Coronary artery (tissue), 2 donors: ENCODE measurements around the gene CAMSAP1.

ENCODE experiments used
- DNase-seq: peaks from one replicate; pipeline ENCODE4 v3.0.0-alpha.2; 2017; ENCODE audit warnings: low spot score
- H3K27ac ChIP-seq, 2 donors: fragments of 200-600 bp; sonication (generic); one replicate each; pipeline ENCODE4 v1.5.1; 2016 to 2019
- H3K4me3 ChIP-seq: fragments of 200-600 bp; sonication (generic); 2 replicates; pipeline ENCODE4 v1.5.1; 2016; ENCODE audit warnings: mild to moderate bottlenecking, moderate library complexity
- CTCF ChIP-seq: fragments of 200-600 bp; sonication (generic); IDR thresholded peaks from one replicate; pipeline ENCODE4 v1.5.1; 2019; ENCODE audit warnings: antibody characterized with exemption

Gene CAMSAP1

DNA sequence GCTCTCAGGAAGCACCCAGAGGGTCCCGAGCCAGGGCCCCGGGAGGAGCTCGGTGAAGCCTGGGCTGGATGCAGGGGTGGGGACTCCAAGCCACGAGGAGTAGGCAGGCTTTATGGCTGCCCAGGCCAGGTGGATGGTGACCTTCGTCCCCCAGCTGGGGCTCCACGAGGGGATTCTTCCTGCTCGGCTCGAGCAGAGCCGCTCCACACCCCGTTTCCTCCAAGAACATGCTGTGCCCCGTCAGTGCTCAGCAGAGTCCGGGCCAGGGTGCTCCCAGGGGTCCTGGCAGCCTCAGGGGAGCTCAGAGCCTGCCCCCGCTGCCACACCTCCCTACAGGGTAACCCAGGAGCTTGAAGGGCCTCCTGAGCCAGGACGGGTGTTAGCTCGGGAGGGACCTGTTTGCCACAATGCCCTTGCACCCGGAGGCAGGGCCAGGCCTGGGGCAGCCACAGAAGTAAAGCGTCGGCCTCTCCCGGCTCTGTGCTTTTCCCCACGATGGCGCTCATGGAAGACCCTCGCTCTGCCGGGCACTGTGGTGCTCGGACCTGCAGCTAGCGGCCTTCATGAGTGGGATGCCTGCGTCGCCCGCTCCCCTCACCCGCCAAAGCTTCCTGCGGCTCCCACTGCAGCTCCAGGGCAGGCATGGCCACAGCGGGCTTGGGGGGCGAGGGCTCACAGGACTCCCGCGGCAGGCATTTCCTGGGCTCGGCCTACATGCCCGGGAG, 118.6 kb downstream of the CAMSAP1 start:
- no peak for TF ChIP-seq CTCF
- no peak for DNase-seq
- no peak overlapping the region for H3K27ac ChIP-seq
- H3K4me3 ChIP-seq, result no peak overlapping the region

DNA sequence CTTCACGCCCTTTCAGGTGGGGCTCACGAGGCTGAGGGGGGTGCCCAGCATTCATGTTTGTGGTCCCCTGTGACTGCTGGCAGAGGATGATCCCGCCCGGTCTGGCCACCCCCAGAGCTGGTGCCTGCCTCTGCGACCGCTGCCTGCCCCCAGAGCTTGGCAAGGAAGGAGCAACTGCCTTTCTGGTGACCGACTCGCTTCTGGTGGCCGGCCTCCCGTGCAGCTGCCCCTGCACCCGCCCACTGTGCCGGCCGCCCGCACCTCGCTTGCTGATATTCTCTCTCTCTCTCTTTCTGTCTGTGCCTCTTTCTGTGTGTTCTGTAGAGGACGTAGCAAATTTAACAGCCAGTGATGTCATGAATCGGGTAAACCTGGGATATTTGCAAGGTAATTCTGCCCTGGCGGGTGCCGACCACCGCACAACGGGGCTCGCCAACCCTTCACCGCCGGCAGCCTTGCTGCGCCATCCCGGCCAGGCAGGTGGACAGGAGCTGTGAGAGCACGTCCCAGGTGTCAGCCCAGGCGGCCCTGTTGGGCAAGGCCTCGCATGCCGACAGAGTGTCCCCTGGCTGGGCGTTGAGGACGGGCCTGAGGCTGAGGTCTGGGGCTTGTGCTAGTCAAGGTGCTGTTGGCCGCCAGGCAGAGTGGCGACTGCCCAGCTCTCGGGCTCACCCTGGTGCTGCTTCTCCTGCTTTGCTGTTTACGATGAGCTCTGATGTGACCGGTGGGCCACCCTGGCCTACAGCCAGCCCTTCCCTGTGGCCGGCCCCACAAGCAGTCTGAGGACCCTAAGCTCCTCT, 119.4 kb downstream of the CAMSAP1 start:
- Histone ChIP-seq H3K27ac (no peak overlapping the region), H3K4me3 (no peak overlapping the region)
- no peak for DNase-seq
- TF ChIP-seq CTCF, result no peak

DNA sequence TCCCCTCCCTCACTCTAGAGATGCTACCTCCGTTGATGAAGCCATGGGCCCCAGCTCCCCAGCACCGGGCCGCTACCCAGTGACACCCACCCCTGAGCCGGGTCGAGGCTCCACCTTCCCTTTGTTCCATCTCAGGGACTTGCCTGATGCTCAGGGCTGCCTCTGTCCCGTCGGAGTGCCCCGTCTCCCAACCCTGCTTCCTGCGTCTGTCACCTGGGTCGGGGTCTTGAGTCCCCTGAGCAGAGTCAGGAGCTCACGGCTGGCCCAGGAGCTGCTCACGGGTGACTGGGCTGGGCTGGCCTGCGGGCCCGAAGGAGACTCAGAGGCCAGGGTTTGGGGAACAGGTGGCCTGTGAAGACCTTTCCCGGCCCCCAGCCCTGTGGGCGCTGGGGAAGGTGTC, 120.0 kb downstream of the CAMSAP1 start:
- Histone ChIP-seq H3K4me3 (no peak overlapping the region), H3K27ac (no peak overlapping the region)
- DNase-seq, result no peak
- TF ChIP-seq CTCF, result no peak

GRCh38 chr9:135786146-135786690, 121.1 kb downstream of the CAMSAP1 start:
- no peak for TF ChIP-seq CTCF
- DNase-seq, result no peak
- Histone ChIP-seq H3K27ac (no peak overlapping the region), H3K4me3 (no peak overlapping the region)

DNA sequence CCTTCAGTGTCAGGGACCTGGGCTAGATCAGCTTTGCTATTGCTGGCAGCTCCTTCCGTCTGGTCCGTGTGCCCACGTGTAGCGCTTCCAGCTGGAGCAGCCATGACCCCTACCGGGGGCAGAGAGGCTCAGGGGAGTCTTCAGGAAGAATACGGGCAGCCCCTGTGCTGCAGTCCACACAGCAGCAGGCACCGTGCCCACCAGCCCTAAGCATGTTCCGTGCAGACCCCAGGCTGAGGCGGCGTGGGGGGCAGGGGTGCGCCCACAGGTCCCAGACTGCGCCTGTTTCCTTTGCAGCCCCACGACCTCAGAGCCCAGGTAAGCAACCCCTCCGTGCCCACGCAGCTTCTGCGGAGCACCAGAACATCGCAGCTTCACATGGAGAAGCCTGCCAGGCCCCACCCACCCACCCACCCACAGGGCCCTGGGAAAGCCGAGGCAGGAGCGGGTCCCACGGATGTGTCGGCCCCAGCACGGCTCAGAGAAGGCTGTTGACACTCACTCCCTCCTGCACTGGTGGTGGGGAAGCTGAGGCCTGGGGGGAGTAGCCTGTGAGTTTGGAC, 122.3 kb downstream of the CAMSAP1 start:
- no peak for TF ChIP-seq CTCF
- Histone ChIP-seq H3K4me3 (no peak overlapping the region), H3K27ac (no peak overlapping the region)
- DNase-seq, result no peak

DNA sequence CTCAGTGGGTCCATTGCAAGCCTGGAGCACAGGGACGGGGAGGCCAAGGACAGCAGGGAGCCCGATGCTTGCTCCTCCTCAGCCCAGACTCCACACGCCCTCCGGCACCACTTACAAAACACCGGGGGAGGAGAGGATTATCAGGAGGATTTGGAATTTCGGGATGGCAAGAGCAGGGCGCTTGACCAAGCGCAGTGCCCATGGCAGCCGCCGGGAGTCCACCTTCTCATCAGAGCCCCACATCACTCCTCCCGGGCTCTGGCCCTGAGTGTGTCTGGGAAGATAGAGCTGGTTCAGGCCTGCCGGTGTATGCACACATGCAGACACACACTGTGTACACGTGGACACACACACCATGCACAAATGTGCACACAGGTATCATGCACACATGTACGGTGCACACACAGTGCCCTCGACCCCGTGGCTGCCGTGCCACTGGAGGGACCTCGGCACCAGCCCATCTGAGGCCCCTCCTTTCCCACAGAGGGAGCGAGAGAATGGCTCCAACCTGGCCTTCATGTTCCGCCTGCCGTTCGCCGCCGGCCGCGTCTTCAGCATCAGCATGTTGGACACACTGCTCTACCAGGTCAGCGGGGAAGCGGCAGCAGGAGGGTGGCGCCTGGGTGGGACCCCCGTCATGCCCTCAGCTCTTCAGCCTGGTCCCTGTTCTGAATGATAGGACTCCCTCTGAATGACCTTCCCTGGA, 123.7 kb downstream of the CAMSAP1 start:
- no peak overlapping the region for H3K4me3 ChIP-seq
- no peak for TF ChIP-seq CTCF
- DNase-seq, result no peak
- H3K27ac ChIP-seq, result no peak overlapping the region
